ENCODE data around the gene EML1.

EML1 gene

GRCh38 chr14:99904506-99904905 lies 111.3 kb downstream of the EML1 start:
- no peak for DNase-seq (ENCODE audit: low read depth)

GRCh38 chr14:99905121-99905520 lies 111.9 kb downstream of the EML1 start:
- DNase-seq (ENCODE audit: low read depth), result no peak

GRCh38 chr14:99907761-99908652 lies 114.8 kb downstream of the EML1 start:
- DNase-seq (ENCODE audit: low read depth), result no peak

GRCh38 chr14:99908653-99909250 lies 115.5 kb downstream of the EML1 start:
- DNase-seq (ENCODE audit: low read depth), result no peak

- DNase-seq (ENCODE audit: low read depth), result no peak
These were observed 116.4 kb downstream of the EML1 start for GRCh38 chr14:99909513-99910064.

GRCh38 chr14:99910337-99911309 lies 117.4 kb downstream of the EML1 start:
- DNase-seq (ENCODE audit: low read depth), result peak; percentile 42

- DNase-seq (ENCODE audit: low read depth), result no peak
These were observed 122.3 kb downstream of the EML1 start for GRCh38 chr14:99915305-99916090.

GRCh38 chr14:99916091-99916383 lies 122.8 kb downstream of the EML1 start:
- no peak for DNase-seq (ENCODE audit: low read depth)

GRCh38 chr14:99918781-99919180 lies 125.6 kb downstream of the EML1 start:
- DNase-seq (ENCODE audit: low read depth), result no peak

- DNase-seq (ENCODE audit: low read depth), result no peak
These were observed 128.2 kb downstream of the EML1 start for GRCh38 chr14:99921425-99921824.

- no peak for DNase-seq (ENCODE audit: low read depth)
These were observed 131.2 kb downstream of the EML1 start for GRCh38 chr14:99924379-99924778.

GRCh38 chr14:99925471-99925870 lies 132.3 kb downstream of the EML1 start:
- no peak for DNase-seq (ENCODE audit: low read depth)

- no peak for DNase-seq (ENCODE audit: low read depth)
These were observed 135.8 kb downstream of the EML1 start for GRCh38 chr14:99928963-99929362.

- DNase-seq (ENCODE audit: low read depth), result no peak
These were observed 136.4 kb downstream of the EML1 start for GRCh38 chr14:99929601-99930000.

- no peak for DNase-seq (ENCODE audit: low read depth)
These were observed 137.4 kb downstream of the EML1 start for GRCh38 chr14:99930420-99931274.

- no peak for DNase-seq (ENCODE audit: low read depth)
These were observed 138.1 kb downstream of the EML1 start for GRCh38 chr14:99931308-99931707.

- DNase-seq (ENCODE audit: low read depth), result no peak
These were observed 142.8 kb downstream of the EML1 start for GRCh38 chr14:99936056-99936455.

GRCh38 chr14:99936738-99937474 lies 143.7 kb downstream of the EML1 start:
- no peak for DNase-seq (ENCODE audit: low read depth)

GRCh38 chr14:99937475-99938244 lies 144.4 kb downstream of the EML1 start:
- no peak for DNase-seq (ENCODE audit: low read depth)

All from HS-27A (cell line).